ENCODE results near the gene EEF2KMT.
"Not testable (repeated sequence)": the region's sequence is repeated elsewhere in the genome, so short reads cannot be mapped to it uniquely, and the experiment has no call there.

DNA sequence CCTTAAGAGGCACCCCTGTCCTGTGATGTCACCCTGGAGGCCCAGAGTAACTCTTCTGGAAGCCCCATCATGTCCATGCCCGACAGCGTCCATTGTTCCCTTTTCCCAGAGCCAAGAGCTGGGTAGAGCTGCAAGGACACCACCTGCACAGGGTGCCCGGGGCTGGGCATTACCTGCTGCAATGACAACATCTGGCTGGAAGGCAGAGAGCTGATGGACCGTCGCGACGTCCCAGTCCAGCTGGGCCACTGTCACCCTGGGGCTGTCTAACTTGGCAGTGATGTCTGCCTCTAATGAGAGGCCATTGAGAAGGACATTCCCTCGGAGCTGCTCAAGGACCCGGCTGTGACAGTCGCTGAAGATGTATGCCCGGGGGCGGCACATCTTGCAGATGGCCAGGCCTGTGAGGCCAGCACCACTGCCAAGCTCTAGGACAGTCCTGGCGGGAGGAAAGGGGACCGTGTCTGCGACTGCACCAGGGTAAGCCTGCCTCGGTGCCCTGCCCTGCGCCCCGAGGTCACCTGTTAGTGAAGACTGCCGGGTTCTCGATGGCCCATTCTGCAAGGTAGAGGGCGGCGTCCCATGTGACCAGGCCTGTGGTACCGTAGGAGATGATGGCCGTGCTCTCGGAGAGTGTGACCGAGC is 7.6 kb downstream of the EEF2KMT start:
- TF ChIP-seq, protein P1, sequence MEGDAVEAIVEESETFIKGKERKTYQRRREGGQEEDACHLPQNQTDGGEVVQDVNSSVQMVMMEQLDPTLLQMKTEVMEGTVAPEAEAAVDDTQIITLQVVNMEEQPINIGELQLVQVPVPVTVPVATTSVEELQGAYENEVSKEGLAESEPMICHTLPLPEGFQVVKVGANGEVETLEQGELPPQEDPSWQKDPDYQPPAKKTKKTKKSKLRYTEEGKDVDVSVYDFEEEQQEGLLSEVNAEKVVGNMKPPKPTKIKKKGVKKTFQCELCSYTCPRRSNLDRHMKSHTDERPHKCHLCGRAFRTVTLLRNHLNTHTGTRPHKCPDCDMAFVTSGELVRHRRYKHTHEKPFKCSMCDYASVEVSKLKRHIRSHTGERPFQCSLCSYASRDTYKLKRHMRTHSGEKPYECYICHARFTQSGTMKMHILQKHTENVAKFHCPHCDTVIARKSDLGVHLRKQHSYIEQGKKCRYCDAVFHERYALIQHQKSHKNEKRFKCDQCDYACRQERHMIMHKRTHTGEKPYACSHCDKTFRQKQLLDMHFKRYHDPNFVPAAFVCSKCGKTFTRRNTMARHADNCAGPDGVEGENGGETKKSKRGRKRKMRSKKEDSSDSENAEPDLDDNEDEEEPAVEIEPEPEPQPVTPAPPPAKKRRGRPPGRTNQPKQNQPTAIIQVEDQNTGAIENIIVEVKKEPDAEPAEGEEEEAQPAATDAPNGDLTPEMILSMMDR (IDR thresholded peaks at IDR 0.05) = not testable (repeated sequence)
- TF ChIP-seq POLR2A (IDR thresholded peaks at IDR 0.05) = not testable (repeated sequence)
